CD4-positive, alpha-beta T cell treated with Interleukin-2 at 100 ng/mL for 4 hours (primary cell): Measurements from ENCODE around the gene PIWIL4.

Experiments
- DNase-seq: peaks from one replicate; pipeline ENCODE4 v3.0.0-alpha.2; 2020; ENCODE audit warnings: low spot score

The PIWIL4 gene

GRCh38 chr11:94665116-94665659 lies 98.0 kb downstream of the PIWIL4 start:
- DNase-seq: no peak

GRCh38 chr11:94666792-94667721 lies 99.9 kb downstream of the PIWIL4 start:
- no peak for DNase-seq

GRCh38 chr11:94668212-94668793 lies 101.1 kb downstream of the PIWIL4 start:
- no peak for DNase-seq

GRCh38 chr11:94669023-94669422 lies 101.9 kb downstream of the PIWIL4 start:
- no peak for DNase-seq
